NCI-H2081 (cell line): ENCODE results near the gene SNRPA.
A peak's percentile ranks its signal among the peaks of the same experiment; 100 is the strongest.

ENCODE experiments used
- DNase-seq, 2 experiments: peaks; one replicate each; lab custom pipeline; 2025; lab: John Stamatoyannopoulos, UW

Gene SNRPA

GRCh38 chr19:40750874-40751537 lies at the start of gene SNRPA:
Gene SNRPA (plus strand): TSS chr19:40751203. CDS start chr19:40751409, 206 bp downstream.
- peak; percentile 97 to 98 for DNase-seq

- DNase-seq = no peak
Observed at GRCh38 chr19:40701758-40702157, 49.2 kb upstream of the SNRPA start.

GRCh38 chr19:40702337-40703012 lies 48.5 kb upstream of the SNRPA start:
- no peak for DNase-seq

- no peak for DNase-seq
Observed at GRCh38 chr19:40703029-40703755, 47.8 kb upstream of the SNRPA start.

GRCh38 chr19:40704491-40705361 lies 46.3 kb upstream of the SNRPA start:
- DNase-seq = peak in 1 of 2 experiments; percentile 49

- no peak for DNase-seq
Observed at GRCh38 chr19:40705362-40705651, 45.7 kb upstream of the SNRPA start.

DNA sequence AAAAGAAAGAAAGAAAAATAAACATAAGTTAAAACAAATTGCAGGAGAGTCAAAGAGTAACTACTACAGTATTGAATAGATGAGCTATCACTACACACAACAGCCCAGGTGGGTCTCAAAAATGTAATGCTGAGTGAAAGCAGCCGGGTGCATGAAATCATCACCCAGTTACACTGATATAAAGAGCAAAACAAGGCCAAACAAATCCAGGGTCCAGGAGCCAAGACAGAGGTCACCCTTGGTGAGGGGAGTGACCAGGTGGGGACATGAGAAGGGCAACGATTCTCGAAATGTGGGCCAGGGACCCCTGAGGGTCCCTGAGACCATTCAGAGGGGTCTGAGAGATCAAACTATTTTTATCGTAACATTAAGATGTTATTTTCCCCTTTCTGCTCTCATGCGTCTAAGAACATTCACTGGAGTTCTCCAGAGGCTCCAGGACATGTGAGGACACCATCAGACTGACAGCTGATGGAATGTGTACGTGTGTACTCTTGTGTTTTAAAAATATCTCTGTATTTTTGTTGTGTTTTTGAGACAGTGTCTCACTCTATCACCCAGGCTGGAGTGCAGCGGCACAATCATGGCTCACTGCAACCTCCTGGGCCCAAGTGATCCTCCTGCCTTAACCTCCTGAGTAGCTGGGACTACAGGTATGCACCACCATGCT lies 44.9 kb upstream of the SNRPA start:
- no peak for DNase-seq

GRCh38 chr19:40707615-40708014 lies 43.4 kb upstream of the SNRPA start:
- DNase-seq = no peak

DNA sequence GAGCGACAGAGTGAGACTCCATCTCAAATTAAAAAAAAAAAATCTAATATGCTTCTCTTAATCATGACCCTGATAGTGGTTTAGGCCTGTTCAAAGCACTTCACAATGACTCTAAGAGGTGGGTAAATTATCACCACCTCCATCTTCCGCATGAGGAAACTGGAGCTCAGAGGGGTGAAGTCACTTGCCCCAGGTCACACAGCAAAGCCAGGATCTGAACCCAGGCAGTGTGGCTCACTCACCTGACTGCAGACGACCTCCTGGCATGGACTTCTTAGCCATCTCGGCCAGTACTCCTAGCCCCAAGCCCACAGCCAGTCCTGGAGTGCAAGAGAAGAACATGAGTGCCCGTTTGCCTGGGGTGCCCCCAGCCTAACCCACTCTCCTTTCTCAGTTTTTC lies 41.2 kb upstream of the SNRPA start:
- no peak for DNase-seq

GRCh38 chr19:40713939-40714338 lies 37.1 kb upstream of the SNRPA start:
- DNase-seq = no peak

DNA sequence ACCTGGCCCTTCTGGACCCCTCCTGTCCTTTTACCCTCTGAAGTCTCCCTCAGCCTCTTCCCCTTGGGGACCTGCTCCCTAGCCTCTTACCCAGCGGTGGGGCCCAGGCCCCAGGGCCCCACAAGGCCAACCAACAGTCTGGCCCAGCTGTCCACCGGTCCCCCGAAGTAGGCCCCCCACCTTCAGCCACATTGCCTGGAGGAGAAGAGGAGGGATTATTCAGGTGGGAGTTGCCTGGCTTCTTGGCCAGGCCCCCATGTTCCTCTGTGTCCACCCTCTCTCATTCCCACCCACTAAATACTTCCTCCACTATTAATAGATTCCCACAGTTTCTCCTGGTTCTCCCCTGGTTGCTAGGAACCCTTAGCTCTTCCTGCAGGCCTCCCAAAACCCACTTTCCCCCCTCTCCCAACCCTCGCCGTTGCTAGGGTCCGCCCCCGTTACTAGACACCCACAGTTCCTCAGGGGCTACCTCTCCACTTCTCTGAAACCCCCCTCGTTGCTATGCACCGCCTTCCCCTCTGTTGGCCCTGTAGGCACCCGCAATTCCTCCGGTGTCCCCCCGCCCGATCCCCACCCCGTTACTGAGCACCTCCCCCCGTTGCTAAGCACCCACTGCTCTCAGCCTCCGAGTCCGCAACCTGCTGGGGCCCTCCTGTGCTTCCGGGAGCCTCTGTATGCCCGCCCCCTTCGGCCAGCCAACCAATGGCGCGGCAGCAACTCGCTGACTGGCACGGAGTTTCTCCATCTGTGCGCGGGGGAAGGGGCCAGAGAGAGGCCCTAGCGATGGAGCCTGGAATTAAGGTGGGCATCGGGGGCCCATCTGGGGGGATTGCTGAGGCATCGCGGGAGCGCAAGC lies 36.3 kb upstream of the SNRPA start:
- DNase-seq = peak; percentile 91 to 93

GRCh38 chr19:40716031-40716481 lies 34.9 kb upstream of the SNRPA start:
- no peak for DNase-seq

DNA sequence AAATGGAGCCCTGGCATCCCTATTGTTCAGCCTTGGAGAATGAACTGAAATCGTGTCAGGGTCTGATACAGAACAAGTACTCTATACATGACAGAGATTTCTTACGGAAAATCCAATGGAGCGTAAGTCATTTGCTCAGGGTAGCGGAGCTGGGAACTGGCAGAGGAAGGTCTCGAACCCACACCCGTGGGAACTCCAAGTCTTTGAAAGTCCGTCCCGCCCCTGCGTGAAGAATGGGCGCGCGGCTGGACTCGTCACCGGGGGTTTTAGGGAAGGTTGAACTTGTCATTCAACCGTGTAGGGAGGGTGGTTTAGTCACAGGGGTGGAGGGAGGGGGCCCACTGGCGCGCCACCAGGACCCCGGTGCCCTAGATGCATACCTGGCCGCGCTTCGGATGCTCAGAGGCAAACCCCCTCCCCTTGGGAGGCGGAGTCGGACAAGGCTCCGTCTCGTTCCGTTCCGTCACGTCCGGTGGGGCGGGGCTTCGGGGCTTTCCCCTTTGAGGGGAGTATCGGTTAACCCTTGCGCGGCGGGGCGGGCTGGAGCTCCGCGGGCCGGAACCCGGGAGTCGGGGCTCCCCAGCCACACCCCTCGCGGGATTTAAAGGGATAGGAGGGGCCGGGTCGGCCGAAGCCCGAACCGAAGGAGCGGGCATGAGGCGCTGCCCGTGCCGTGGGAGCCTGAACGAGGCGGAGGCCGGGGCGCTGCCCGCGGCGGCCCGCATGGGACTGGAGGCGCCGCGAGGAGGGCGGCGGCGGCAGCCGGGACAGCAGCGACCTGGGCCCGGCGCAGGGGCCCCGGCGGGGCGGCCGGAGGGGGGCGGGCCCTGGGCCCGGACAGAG lies 34.3 kb upstream of the SNRPA start, which contains the start of the genes COQ8B and ITPKC:
Gene COQ8B, minus strand, starts transcription at position 405 of the 843 bp plus-strand sequence. CDS start 2,254 bp downstream, outside the sequence.
Gene ITPKC, plus strand, starts transcription at position 631 of the 843 bp plus-strand sequence. Its CDS starts 24 bp downstream, at position 655.
- peak; percentile 96 for DNase-seq

- DNase-seq = no peak
Observed at GRCh38 chr19:40717325-40717879, 33.6 kb upstream of the SNRPA start.

DNA sequence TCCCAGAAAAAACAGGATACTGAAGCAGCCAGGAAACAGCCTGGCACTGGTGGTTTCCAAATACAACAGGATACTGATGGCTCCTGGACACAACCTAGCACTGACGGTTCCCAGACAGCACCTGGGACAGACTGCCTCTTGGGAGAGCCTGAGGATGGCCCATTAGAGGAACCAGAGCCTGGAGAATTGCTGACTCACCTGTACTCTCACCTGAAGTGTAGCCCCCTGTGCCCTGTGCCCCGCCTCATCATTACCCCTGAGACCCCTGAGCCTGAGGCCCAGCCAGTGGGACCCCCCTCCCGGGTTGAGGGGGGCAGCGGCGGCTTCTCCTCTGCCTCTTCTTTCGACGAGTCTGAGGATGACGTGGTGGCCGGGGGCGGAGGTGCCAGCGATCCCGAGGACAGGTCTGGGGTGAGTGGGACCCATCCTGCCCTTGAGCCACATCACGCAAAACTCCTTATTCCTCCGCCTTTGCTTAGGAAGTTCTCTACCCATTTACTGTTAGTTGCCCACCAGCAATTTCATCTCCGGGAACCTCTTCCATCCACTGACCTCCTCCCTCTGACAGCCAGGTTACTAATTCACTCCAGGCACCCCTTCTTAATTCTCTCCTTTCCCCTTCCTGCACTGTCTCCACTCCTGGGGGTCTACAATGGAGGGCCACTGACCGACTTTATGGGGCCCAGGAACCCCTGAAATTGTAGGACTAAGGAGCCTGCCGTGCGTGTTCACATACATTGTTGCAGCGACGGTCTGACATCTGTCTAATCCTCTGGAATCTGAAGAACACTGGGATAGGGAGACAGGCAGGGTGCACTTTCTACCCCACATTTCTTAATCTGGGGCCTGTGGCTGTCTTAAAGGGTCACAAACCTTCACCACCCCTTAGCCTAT lies 32.9 kb upstream of the SNRPA start:
- DNase-seq = no peak

GRCh38 chr19:40718774-40719391 lies 32.1 kb upstream of the SNRPA start:
- DNase-seq = no peak

- no peak for DNase-seq
Observed at GRCh38 chr19:40719414-40719894, 31.5 kb upstream of the SNRPA start.

- no peak for DNase-seq
Observed at GRCh38 chr19:40721140-40721486, 29.9 kb upstream of the SNRPA start.
